Gastroesophageal sphincter (tissue), 4 donors: ENCODE results near the gene SCAP. TPM values are rescaled to one million over a fixed set of nuclear protein-coding genes. Genes with fewer than 3 reads are reported as not detected.

Experiments
- ATAC-seq: fragments of 150-250 bp; one replicate; pipeline ENCODE4 v1.9.1; 2016; ENCODE audit warnings: mild to moderate bottlenecking, moderate library complexity
- H3K27ac ChIP-seq, 4 donors: fragments of 200-600 bp; sonication (generic) in 3 of 4; 1 replicate in 3 of 4; 2 replicates in 1 of 4; pipeline ENCODE4 v1.5.1; 2016 to 2019
- H3K27me3 ChIP-seq: fragments of 200-600 bp; sonication (generic); one replicate; pipeline ENCODE4 v1.5.1; 2019
- H3K36me3 ChIP-seq, 2 donors: fragments of 200-600 bp; sonication (generic); one replicate each; pipeline ENCODE4 v1.5.1; 2019; ENCODE audit warnings: control low read depth in 1 of 2
- H3K4me1 ChIP-seq, 3 donors: fragments of 200-600 bp; sonication (generic); 1 replicate in 2 of 3; 2 replicates in 1 of 3; pipeline ENCODE4 v1.5.1; 2016 to 2019; ENCODE audit warnings: control low read depth in 2 of 3
- H3K4me3 ChIP-seq, 2 donors: fragments of 200-600 bp; sonication (generic); one replicate each; pipeline ENCODE4 v1.5.1; 2019; ENCODE audit warnings: mild to moderate bottlenecking in 1 of 2, moderate library complexity in 1 of 2
- H3K9me3 ChIP-seq, 3 donors: fragments of 200-600 bp; sonication (generic); one replicate each; pipeline ENCODE4 v1.5.1; 2017 to 2019; ENCODE audit warnings: control low read depth in 2 of 3
- CTCF ChIP-seq, 4 experiments: fragments of 200-600 bp in 2 of 4; fragments of 450-650 bp in 2 of 4; sonication (generic) in 1 of 4; IDR thresholded peaks; one replicate each; pipeline ENCODE4 v1.5.1; 2017 to 2019; ENCODE audit warnings: antibody characterized with exemption in 4 of 4, mild to moderate bottlenecking in 2 of 4, moderate library complexity in 2 of 4
- EP300 ChIP-seq: sonication (generic); formaldehyde crosslinking; IDR thresholded peaks from one replicate; pipeline ENCODE4 v1.6.1; 2017; ENCODE audit warnings: antibody characterized with exemption, mild to moderate bottlenecking
- POLR2A ChIP-seq, 2 donors: fragments of 450-650 bp; IDR thresholded peaks; one replicate each; pipeline ENCODE4 v1.6.1; 2017; ENCODE audit warnings: antibody characterized with exemption in 2 of 2, mild to moderate bottlenecking in 2 of 2, moderate library complexity in 1 of 2
- POLR2AphosphoS5 ChIP-seq: sonication (generic); formaldehyde crosslinking; IDR thresholded peaks from one replicate; pipeline ENCODE4 v1.6.1; 2017; ENCODE audit warnings: antibody characterized with exemption
- WGBS, 2 donors: methylation state at CpG; one replicate each; pipeline ENCODE4 v1.1.5; 2018; ENCODE audit warnings: low coverage in 1 of 2; 5-methylcytosine and 5-hydroxymethylcytosine counted together
- total RNA-seq, 4 donors: library from RNA; depleted of rRNA; stranded (reverse); fragments of >200 nt; gene quantifications; one replicate each; pipeline ENCODE4 v1.1.0, GENCODE V29; 2016

The SCAP gene
- total RNA-seq, 4 donors from 2014 or later, result 58.8 to 93.5 (median 71.5) TPM

- Histone ChIP-seq H3K27ac (no peak overlapping the region), H3K36me3 (peaks cover 0 to 87% of the 10 kb centered on the region in 2 donors), H3K4me3 (no peak overlapping the region), H3K4me1 (no peaks in the 10 kb centered on the region), H3K27me3 (no peaks in the 10 kb centered on the region), H3K9me3 (no peaks in the 10 kb centered on the region)
- WGBS, 2 donors, result 84 to 93% methylated on average over 5 to 6 of the region's 6 CpGs
- TF ChIP-seq POLR2A (IDR thresholded peaks at IDR 0.05) (no peak), POLR2AphosphoS5 (no peak), CTCF (IDR thresholded peaks at IDR 0.05) (no peak), EP300 (no peak)
- no peak for ATAC-seq
Observed at GRCh38 chr3:47428662-47429061, 47.1 kb downstream of the SCAP start.

DNA sequence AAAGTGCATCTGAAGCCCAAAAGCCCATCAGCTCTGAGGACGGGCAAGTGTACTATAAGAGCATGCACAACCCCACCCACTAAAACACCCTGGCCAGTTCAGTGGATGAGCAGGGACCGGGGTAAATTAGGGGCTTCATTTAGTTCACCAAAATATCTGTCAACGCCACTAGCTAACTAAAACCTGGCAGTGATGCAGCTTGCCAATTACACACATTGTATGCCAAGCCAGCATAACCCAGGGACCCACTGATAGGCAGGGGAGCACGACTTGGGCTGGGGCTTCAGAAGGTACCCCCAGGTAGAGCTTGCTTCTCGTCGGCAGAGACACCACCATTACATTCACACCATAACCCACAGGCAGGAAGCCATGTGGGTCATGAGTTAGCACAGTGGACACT lies 47.9 kb downstream of the SCAP start:
- Histone ChIP-seq H3K27ac (no peak overlapping the region), H3K4me3 (no peak overlapping the region), H3K27me3 (no peaks in the 10 kb centered on the region), H3K4me1 (no peaks in the 10 kb centered on the region), H3K9me3 (no peaks in the 10 kb centered on the region), H3K36me3 (peaks cover 0 to 87% of the 10 kb centered on the region in 2 donors)
- 87 to 93% methylated on average over 3 of the region's 6 CpGs for WGBS, 2 donors
- no peak for ATAC-seq
- TF ChIP-seq POLR2A (IDR thresholded peaks at IDR 0.05) (no peak), CTCF (IDR thresholded peaks at IDR 0.05) (no peak), POLR2AphosphoS5 (no peak), EP300 (no peak)

- H3K27me3 ChIP-seq, result no peaks in the 10 kb centered on the region
- WGBS, 2 donors, result 93 to 100% methylated on average over 7 of the region's 9 CpGs
- peaks cover 0 to 82% of the 10 kb centered on the region in 2 donors for H3K36me3 ChIP-seq
- H3K27ac ChIP-seq, result no peak overlapping the region
- TF ChIP-seq CTCF (IDR thresholded peaks at IDR 0.05), result no peak
- no peak for TF ChIP-seq POLR2A (IDR thresholded peaks at IDR 0.05)
- TF ChIP-seq EP300, result no peak
- no peak for TF ChIP-seq POLR2AphosphoS5
- ATAC-seq, result no peak
- peaks cover 0 to 15% (median 11%) of the 10 kb centered on the region in 3 donors for H3K4me1 ChIP-seq
- no peaks in the 10 kb centered on the region for H3K9me3 ChIP-seq
- no peak overlapping the region for H3K4me3 ChIP-seq
Observed at GRCh38 chr3:47425959-47426358, 49.8 kb downstream of the SCAP start.

- Histone ChIP-seq H3K27ac (no peak overlapping the region), H3K27me3 (no peaks in the 10 kb centered on the region), H3K36me3 (peaks cover 0 to 81% of the 10 kb centered on the region in 2 donors), H3K4me3 (no peak overlapping the region), H3K9me3 (no peaks in the 10 kb centered on the region), H3K4me1 (peaks cover 0 to 19% (median 11%) of the 10 kb centered on the region in 3 donors)
- WGBS, 2 donors, result no CpG with 5 or more reads among the region's 11 CpGs
- ATAC-seq, result no peak
- TF ChIP-seq CTCF (IDR thresholded peaks at IDR 0.05), result no peak
- no peak for TF ChIP-seq POLR2A (IDR thresholded peaks at IDR 0.05)
- no peak for TF ChIP-seq EP300
- TF ChIP-seq POLR2AphosphoS5, result no peak
Observed at GRCh38 chr3:47425383-47425778, 50.4 kb downstream of the SCAP start.
